Stimulated activated naive CD4-positive, alpha-beta T cell treated with Interleukin-2 at 50 U/mL for 16 hours (primary cell): Measurements from ENCODE around the gene TRRAP.
"Not testable (repeated sequence)": the region's sequence is repeated elsewhere in the genome, so short reads cannot be mapped to it uniquely, and the experiment has no call there.

ENCODE experiments used
- DNase-seq: peaks from one replicate; lab custom pipeline; 2025; lab: John Stamatoyannopoulos, UW

The TRRAP gene

GRCh38 chr7:99030457-99030856, 152.1 kb downstream of the TRRAP start:
- no peak for DNase-seq

DNA sequence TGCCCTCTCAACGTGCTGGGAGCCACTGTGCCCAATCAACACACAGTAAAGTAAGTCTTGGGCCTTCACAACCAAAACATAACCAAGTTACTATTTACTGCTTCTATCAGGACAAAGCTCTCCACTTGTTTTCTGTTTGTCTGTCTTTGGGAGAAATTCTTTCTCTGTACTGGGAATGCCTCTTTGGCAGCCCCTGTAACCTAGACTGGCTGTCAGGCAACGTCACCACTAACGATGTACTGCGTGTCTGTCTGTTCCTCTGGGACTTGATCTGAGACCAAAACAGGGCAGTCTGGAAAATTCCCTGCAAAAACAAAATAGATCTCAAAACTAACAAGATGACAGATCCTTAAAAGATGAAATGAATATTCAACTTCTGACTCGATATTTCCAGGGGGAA, 152.6 kb downstream of the TRRAP start:
- DNase-seq, result no peak

DNA sequence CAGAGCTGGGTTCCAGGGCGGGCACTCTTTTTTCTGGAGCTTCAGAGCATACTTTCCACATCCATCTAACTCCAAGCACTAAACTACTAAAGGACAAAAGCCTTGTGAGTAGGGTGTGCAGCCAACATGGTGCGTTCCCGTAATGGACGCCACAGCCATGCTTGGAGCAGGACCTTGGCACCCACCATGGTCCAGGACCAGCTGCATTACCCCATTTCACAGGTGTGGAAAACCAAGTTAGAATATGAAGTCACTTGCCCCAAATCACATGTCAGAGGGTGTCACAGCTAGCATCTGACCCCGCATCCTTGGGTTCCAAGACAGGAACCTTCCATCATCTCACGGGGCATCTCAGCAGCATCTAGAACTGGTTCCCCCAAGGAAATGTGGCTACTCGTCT, 153.2 kb downstream of the TRRAP start:
- DNase-seq, result no peak

GRCh38 chr7:99032928-99033327, 154.6 kb downstream of the TRRAP start:
- no peak for DNase-seq

GRCh38 chr7:99033765-99034164, 155.4 kb downstream of the TRRAP start:
- DNase-seq, result no peak

DNA sequence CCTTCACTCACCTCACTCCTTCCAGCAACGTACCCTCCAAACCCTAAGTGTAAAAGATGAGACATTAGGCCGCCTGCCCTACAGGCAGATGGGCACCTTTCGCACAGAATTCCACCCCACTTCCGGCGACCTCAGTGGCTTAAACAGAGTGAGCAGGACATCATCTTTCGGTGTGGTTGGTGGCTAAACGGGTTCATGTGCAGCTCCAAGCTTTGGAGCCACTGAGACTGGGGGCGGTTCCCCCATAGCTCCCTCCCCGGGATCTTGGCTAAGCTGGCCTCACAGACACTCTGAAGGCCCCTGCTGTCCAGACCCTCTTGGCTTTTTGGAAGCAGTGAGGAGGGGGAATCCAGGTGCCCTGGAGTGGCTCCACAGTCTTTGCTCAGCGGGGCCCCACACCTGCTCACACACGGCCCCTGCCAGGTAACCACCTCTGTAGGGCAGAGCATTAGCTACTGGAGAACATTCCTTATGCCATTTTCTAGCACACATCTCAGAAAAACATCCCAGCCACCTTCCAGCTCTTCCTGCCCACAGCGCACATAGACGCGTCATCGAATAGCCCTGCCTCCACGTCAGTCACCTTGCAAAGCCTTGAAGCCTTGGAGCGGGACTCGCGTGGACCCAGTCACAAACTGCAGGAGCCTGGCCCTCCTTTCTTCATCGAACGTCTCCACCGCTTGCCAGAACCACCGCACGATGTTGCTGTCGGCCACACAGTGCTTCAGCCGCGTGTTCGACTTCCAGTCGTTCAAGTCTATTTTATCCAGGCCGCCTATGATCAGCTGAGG, 156.8 kb downstream of the TRRAP start:
- DNase-seq, result no peak

GRCh38 chr7:99035723-99036545, 157.6 kb downstream of the TRRAP start:
- DNase-seq, result no peak

GRCh38 chr7:99036546-99037111, 158.3 kb downstream of the TRRAP start:
- no peak for DNase-seq

GRCh38 chr7:99037327-99037940, 159.1 kb downstream of the TRRAP start:
- no peak for DNase-seq

DNA sequence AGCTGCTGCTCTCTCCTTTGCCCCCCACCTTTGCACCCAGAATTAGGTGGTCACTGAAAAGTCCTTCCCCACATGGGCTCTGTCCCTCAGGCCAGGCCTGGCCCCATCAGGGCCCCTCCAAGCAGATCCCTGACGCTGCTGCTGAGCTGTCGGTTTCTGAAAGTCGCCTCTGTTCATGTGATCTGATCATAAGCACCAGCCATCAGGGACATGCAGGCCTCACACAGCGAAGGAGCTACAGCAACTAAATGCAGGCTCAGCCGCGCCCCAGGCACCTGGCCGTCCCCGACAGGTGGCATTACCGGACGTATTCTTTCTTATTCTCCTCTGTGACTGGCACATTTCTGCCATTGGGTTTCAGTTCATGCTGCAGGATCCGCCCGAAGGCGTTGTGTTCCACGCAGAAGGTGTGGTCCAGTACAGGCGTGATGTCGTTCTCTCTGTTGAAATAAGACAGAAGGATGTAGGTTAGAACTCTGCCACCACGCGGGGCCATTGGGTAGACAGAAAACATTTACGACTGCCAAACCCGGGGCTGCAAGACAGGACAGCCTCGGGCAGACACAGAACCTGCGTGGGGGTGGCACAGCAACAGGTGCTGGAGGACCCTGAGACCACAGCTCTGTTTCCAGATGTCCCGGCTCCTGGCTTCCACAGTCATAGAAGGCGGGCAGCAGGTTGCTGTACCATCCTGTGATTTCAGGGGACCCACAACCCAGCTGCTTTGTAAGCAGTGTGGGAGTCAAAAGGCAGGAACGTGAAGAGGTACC, 159.9 kb downstream of the TRRAP start:
- no peak for DNase-seq

- no peak for DNase-seq
These were observed 161.1 kb downstream of the TRRAP start for GRCh38 chr7:99039384-99039891.

DNA sequence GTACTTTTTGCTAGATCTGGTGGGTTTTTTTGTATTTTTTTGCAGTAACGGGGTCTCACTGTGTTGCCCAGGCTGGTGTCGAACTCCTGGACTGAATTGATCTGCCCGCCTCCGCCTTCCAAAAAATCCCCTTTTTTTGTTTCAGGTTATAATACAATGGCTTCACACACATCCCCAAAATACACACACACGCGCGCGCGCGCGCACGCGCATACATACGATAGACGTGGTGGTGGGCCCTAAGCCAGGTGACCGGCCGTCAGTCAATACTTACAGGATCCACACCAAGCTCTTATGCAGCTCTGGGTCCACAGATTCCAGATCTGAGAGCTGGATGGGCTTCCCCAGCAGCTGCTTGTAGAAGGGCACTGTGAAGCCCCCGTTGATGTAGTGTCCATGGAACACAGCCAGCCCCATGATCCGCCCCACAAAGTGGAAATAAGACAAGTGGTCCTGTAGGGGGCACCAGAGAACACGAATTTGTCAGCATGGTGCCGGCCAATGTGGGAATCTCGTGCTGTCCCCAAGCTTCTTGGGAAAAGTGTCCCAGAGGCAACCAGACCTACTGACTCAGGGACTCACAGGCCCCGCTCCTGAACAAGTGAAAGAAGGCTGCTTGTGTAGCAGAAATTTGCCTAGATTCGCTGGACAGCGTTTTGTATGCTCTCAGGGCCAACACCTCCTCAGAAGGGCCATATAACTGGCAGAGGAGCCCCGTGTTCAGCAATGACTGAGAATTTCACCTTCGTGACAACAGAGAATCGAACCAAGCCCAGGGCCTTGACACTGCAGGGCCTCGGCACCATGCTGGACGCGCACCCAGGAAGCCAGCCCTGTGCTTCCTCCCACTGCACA, 162.0 kb downstream of the TRRAP start:
- DNase-seq, result peak; percentile 28

DNA sequence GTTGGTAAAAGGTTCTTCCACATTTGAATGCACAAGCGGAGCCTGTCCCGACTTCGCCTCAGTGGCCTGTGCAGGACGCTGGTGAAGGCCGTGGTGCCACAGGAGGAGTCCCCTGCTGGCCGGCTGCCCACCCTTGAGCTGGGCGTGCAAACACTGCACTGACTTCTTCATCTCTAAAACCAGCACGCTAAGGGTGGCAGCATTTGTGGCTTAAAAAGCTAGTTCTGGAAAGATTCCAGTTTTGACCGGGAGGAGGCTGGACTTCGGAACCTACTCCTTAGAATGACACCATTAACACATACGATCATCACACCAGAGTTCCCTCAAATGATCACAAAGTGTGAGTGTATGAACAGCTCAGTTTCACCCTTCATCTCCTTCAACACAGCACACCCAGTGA, 163.2 kb downstream of the TRRAP start:
- no peak for DNase-seq

DNA sequence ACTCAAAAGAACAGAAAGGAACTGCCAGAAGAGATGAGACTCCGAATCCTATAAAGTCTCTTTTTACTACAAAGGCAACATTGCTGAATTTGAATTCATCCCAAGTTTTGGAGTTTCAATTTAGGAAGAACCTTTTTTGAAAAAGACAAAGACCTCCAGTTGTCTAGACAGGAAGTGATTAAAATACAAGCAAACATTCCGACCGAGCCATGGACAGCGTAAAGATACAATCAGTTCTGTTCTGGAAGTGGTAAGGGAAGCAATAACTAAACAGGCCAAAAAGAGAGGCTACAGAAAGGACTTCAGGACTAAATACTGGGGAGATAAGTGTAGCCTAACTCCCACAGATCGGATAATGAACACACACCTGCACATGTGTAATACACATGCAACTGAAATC, 164.6 kb downstream of the TRRAP start:
- DNase-seq, result no peak

DNA sequence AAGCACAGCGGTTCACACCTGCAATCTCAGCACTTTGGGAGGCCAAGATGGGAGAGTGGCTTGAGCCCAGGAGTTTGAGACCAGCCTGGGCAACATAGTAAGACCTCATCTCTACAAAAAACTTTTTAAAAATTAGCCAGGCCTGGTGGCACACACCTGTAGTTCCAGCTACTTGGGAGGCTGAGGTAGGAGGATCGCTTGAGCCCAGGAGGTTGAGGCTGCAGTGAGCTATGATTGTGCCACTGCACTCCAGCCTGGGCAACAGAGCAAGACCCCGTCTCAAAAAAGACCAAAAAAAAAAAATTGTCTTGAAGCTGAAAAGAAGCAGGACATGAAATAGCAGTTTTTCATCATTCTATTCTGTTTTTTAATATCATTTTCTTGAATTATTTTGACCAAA, 166.5 kb downstream of the TRRAP start:
- DNase-seq, result not testable (repeated sequence)

DNA sequence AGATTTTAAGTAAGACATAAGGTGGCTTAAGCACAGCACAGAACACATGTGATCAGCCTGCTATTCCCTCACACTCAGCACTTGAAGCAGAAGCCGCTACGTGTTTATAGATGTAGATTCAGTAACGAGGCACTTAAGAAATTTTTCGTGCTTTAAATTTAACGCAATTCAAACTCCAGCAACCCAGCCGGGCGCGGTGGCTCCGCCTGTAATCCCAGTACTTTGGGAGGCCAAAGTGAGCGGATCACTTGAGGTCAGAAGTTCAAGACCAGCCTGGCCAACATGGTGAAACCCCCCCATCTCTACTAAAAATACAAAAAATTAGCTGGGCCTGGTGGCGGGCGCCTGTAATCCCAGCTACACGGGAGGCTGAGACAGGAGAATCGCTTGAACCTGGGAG, 167.9 kb downstream of the TRRAP start:
- not testable (repeated sequence) for DNase-seq

GRCh38 chr7:99046722-99047121, 168.4 kb downstream of the TRRAP start:
- no peak for DNase-seq

GRCh38 chr7:99047526-99048077, 169.3 kb downstream of the TRRAP start:
- no peak for DNase-seq

- DNase-seq, result no peak
These were observed 172.6 kb downstream of the TRRAP start for GRCh38 chr7:99050971-99051370.

GRCh38 chr7:99054781-99055180, 176.4 kb downstream of the TRRAP start:
- DNase-seq, result no peak
